Cardiac fibroblast (primary cell): ENCODE results near the gene IRF7.

Experiments used
- DNase-seq, 2 donors: peaks; one replicate each; pipeline versions ENCODE4 v3.0.0 to v3.0.0-alpha.2; 2010; ENCODE audit warnings: low read depth in 2 of 2
- H3K4me3 ChIP-seq, 2 donors: replicated peaks in 1 of 2; 1 replicate in 1 of 2; 2 replicates in 1 of 2; pipeline ENCODE4 v1.5.1; 2011; ENCODE audit warnings: low read depth in 2 of 2, low read length in 2 of 2, mild to moderate bottlenecking in 2 of 2, moderate library complexity in 1 of 2
- CTCF ChIP-seq: IDR thresholded peaks from one replicate; pipeline ENCODE4 v1.5.1; 2011; ENCODE audit warnings: low read depth, mild to moderate bottlenecking, low read length, inconsistent platforms

IRF7 gene

GRCh38 chr11:619628-620050 lies 3.9 kb upstream of the IRF7 start:
- DNase-seq = no peak
- H3K4me3 ChIP-seq = no peak overlapping the region
- no peak for TF ChIP-seq CTCF

- DNase-seq = no peak
- H3K4me3 ChIP-seq = no peak overlapping the region
- no peak for TF ChIP-seq CTCF
Observed at GRCh38 chr11:618856-619627, 3.3 kb upstream of the IRF7 start.

GRCh38 chr11:617912-618682 lies 2.3 kb upstream of the IRF7 start:
- H3K4me3 ChIP-seq = no peak overlapping the region
- no peak for DNase-seq
- TF ChIP-seq CTCF = no peak

- no peak overlapping the region for H3K4me3 ChIP-seq
- no peak for DNase-seq
- no peak for TF ChIP-seq CTCF
Observed at GRCh38 chr11:617199-617911, 1.6 kb upstream of the IRF7 start.

- H3K4me3 ChIP-seq = peak overlapping the region; percentile 24 to 60
- no peak for DNase-seq
- TF ChIP-seq CTCF = no peak
Observed at GRCh38 chr11:616320-617198, 809 bp upstream of the IRF7 start.
